Brain microvascular endothelial cell (primary cell): ENCODE results near the gene DBH.
A peak's percentile ranks its signal among the peaks of the same experiment; 100 is the strongest.

Experiments used
- DNase-seq: peaks from one replicate; pipeline ENCODE4 v3.0.0-alpha.2; 2020
- H3K27ac ChIP-seq: fragments of 250-450 bp; sonication (Bioruptor Pico); 2 replicates; pipeline ENCODE4 v1.5.1; 2020; ENCODE audit warnings: mild to moderate bottlenecking, moderate library complexity
- H3K27me3 ChIP-seq: fragments of 250-450 bp; sonication (Bioruptor Pico); replicated peaks from 2 replicates; pipeline ENCODE4 v1.5.1; 2020; ENCODE audit warnings: mild to moderate bottlenecking
- H3K36me3 ChIP-seq: fragments of 250-450 bp; sonication (Bioruptor Pico); replicated peaks from 2 replicates; pipeline ENCODE4 v1.5.1; 2020; ENCODE audit warnings: mild to moderate bottlenecking
- H3K4me3 ChIP-seq: 2 replicates; pipeline ENCODE4 v1.5.1; 2011; ENCODE audit warnings: low read depth, mild to moderate bottlenecking, control low read depth, low read length, moderate library complexity
- in situ Hi-C: cut with HindIII; loops from 2 replicates; pipeline ENCODE4 v1.10.0; 2017; ENCODE audit warnings: low sequenced_read_pairs, low pct_ligation_motif_present
- TF ChIP-seq, protein P1 (sequence below): IDR thresholded peaks from 2 replicates; pipeline ENCODE4 v1.5.1; 2011; ENCODE audit warnings: low read depth, mild to moderate bottlenecking, moderate library complexity, low read length, control low read depth, inconsistent platforms; ENCODE audit errors: missing control alignments

DBH gene

DNA sequence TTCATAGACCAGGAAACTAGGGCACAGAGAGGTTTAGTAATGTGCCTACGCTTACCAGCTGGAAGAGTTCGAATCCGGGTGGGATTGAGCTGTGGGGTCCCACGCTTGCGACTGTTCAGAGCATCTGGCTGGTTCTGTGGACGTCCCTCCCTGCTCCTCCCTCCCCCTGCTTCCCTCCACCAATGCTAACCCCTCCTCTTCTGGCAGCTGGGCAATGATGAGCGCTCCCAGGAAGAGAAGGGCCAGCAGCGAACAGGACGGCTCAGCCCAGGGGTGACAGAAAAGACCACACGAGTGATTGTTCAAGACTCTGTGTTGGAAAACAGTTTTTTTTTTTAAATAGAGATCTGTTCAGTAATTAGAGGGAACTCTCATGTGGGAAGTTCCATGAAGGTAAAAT lies 33.9 kb upstream of the DBH start:
- Histone ChIP-seq H3K4me3 (no peak overlapping the region), H3K27ac (no peak overlapping the region), H3K36me3 (no peaks in the 10 kb centered on the region), H3K27me3 (peaks cover 6% of the 10 kb centered on the region)
- no peak for DNase-seq
- TF ChIP-seq, protein P1, sequence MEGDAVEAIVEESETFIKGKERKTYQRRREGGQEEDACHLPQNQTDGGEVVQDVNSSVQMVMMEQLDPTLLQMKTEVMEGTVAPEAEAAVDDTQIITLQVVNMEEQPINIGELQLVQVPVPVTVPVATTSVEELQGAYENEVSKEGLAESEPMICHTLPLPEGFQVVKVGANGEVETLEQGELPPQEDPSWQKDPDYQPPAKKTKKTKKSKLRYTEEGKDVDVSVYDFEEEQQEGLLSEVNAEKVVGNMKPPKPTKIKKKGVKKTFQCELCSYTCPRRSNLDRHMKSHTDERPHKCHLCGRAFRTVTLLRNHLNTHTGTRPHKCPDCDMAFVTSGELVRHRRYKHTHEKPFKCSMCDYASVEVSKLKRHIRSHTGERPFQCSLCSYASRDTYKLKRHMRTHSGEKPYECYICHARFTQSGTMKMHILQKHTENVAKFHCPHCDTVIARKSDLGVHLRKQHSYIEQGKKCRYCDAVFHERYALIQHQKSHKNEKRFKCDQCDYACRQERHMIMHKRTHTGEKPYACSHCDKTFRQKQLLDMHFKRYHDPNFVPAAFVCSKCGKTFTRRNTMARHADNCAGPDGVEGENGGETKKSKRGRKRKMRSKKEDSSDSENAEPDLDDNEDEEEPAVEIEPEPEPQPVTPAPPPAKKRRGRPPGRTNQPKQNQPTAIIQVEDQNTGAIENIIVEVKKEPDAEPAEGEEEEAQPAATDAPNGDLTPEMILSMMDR, result no peak
- in situ Hi-C loops, result no loop called here

DNA sequence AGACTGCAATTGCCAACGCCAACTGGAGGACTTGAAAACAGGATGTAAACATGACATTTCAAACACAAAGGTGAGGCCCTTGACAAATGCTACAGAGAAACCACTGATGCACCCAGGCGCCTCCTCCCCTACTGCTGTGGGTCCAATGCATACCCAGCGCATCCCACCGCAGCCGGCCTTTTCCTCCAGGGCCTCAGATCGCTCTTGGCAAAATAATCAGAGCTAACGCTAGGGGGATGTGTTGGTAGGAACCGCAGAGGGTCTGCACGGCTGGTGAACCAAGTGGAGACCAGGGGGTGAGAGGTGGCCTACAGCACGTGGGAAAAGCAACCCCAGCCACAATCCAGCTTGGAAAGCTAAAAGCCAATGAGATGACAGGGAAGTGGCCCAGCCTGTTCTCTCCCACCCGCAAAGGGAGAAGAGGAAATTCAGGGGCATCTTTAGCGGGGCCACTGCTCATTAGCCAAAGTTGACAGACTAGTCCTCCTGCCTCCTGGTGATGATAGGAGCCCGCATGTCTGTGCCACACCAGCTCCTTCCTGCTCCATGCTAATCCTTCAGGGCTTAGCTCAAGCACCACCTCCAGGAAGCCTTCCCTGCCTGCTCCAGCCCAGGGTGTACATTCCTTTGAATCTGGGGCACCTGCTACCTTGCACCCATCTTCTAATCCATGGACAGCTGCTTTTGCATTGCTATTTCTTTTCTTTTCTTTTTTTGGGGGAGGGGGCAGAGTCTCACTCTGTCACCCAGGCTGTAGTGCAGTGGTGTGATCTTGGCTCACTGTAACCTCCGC lies 32.8 kb upstream of the DBH start:
- Histone ChIP-seq H3K27ac (no peak overlapping the region), H3K4me3 (no peak overlapping the region)

DNA sequence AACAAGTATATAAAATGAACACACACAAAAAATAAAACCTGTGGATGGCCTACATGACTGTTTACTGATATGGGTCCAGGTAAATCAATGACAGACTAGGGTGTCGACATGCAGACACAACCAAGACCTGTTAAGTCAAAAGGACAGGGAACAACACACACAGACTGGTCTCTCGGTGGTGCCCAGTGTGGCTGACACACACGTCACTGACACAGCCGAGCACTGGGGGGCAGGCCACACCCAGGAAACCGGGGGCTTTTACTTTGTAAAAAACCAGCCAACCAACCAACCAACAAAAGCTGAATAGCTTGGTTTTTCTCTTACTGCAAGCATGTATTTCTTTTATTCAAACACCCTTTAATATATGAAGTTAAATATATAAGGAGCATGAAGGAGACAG lies 31.9 kb upstream of the DBH start:
- in situ Hi-C loops, result no loop called here
- H3K27ac ChIP-seq, result no peak overlapping the region
- peak; percentile 4 for DNase-seq
- TF ChIP-seq, protein P1, result peak; percentile 34
- H3K27me3 ChIP-seq, result peaks cover 19% of the 10 kb centered on the region
- H3K36me3 ChIP-seq, result no peaks in the 10 kb centered on the region
- no peak overlapping the region for H3K4me3 ChIP-seq

More for the DNA sequence above, 32.8 kb upstream of the DBH start:
- TF ChIP-seq, protein P1, result peak; percentile 34
- Histone ChIP-seq H3K36me3 (no peaks in the 10 kb centered on the region), H3K27me3 (peaks cover 15% of the 10 kb centered on the region)
- DNase-seq, result no peak
- in situ Hi-C loops, result no loop called here

DNA sequence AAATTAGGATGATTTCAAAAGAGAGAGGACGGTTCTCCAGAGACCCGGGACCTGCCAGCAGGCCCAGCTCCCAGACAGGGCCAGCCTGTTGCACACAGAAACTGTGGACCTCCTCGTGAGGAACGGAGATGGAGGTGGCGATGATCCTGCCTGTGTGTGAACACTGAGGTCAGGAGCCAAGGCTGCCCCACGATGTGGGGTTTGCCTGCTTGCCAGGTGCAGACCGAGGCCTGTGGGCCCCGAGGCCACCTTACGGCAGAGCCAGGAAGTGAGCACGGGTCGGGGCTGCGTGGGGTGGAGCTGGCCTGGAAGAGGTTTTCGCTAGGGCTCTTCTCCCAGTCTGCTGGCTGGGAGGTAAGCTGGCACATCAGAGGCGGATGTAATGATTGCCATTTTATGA lies 31.3 kb upstream of the DBH start:
- TF ChIP-seq, protein P1, result no peak
- Histone ChIP-seq H3K27ac (no peak overlapping the region), H3K27me3 (peaks cover 20% of the 10 kb centered on the region), H3K36me3 (no peaks in the 10 kb centered on the region), H3K4me3 (no peak overlapping the region)
- no peak for DNase-seq
- in situ Hi-C loops, result no loop called here

DNA sequence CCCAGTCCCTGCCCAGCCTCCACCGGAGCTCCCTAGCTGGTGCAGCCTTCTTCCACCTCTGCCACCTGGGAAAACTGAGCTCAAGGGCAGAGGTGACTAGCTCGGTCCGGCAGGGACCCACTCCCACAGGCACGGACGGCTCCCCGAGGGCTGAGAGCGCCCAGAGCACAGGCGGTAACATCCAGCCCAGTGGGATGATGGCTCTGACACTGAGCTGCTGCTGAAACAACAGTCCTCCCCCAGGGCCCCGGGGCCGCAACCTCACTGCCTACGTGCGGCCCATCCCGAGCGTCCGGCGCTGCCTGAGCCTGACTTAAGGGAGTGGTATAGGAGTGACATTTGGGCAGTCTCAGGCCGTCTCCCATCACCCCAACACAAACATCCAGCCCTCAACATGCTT lies 30.7 kb upstream of the DBH start:
- H3K27ac ChIP-seq, result no peak overlapping the region
- DNase-seq, result no peak
- H3K4me3 ChIP-seq, result no peak overlapping the region
- H3K36me3 ChIP-seq, result no peaks in the 10 kb centered on the region
- in situ Hi-C loops, result no loop called here
- peaks cover 21% of the 10 kb centered on the region for H3K27me3 ChIP-seq
- TF ChIP-seq, protein P1, result no peak
